Hematopoietic multipotent progenitor cell treated with erythropoietin and hydrocortisone succinate and interleukin-3 and kit ligand, for 4 days (in vitro differentiated cells): Measurements from ENCODE around the gene ABTB2.

Source experiments
- DNase-seq: peaks from one replicate; pipeline ENCODE4 v3.0.0-alpha.2; 2015

The ABTB2 gene

DNA sequence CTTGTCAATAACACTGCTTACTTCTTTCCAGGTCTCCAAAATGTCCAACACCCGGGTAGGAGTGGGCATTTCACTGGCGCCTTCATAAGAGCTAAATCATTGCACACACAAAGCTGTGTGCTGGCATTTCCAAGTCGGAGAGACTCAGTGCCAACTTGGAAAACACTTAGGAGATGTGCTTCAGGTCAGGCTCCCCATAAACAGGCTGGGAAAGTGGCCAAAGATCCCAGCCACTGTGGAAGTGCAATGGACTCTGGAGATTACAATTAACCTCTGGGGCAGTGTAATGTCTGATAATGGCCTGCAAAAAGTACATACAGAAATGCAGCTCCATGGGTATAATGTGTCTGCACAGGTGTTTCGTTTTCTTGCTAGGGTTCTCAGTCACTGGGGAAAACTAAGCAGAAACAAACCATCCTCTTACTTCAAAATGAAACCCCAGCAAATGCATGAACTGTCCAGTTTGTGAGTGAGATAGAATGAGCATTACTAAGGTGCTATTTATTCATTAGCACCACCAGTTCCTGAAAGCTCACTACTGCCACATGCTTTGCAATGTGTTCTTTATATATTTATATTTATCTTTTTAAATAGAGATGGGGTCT is 79.0 kb downstream of the ABTB2 start:
- no peak for DNase-seq

DNA sequence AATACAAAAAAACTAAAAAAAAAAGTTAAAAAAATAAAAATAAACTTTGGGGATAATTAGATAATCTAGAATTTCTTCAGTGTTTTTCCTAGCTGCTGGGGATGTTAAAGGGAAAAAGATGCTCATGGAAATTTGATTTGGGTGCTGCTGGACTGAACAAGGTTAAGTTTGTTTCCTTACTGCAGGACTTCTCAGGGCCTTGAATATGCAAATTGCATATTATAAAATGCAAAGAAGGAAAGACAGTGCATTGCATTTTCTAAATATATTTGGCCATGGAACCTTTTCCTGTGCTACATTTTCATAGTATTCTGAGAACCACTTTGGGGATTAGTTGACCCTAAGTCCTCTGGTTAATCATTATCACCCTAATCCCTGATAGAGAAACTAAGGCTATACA is 79.6 kb downstream of the ABTB2 start:
- no peak for DNase-seq

GRCh38 chr11:34277171-34277570 is 80.6 kb downstream of the ABTB2 start:
- no peak for DNase-seq

- no peak for DNase-seq
Observed at GRCh38 chr11:34276352-34276864, 81.4 kb downstream of the ABTB2 start.

GRCh38 chr11:34275486-34275885 is 82.3 kb downstream of the ABTB2 start:
- no peak for DNase-seq

GRCh38 chr11:34274712-34275398 is 83.0 kb downstream of the ABTB2 start:
- no peak for DNase-seq

- no peak for DNase-seq
Observed at GRCh38 chr11:34273099-34273498, 84.7 kb downstream of the ABTB2 start.

GRCh38 chr11:34271727-34272126 is 86.1 kb downstream of the ABTB2 start:
- DNase-seq = no peak

DNA sequence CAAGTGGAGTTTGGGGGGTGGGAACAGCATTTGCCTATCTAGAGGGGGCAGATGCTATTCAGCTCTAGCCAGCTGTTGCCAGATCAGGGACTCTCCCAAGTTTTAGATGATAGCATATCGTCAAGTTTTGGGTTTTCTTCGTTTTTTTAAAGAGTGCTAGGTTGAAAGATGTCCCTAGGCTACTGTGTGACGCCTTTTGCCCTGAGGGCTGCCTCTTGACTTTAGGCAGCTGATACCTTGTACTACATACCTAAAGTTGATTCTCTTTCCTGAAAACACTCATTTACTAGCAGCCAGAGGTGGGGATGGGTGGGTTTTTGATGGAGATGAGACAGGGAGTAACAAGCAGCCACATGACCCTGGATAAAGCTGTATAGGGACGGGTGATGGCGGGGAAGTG is 87.1 kb downstream of the ABTB2 start:
- peak; percentile 41 for DNase-seq

DNA sequence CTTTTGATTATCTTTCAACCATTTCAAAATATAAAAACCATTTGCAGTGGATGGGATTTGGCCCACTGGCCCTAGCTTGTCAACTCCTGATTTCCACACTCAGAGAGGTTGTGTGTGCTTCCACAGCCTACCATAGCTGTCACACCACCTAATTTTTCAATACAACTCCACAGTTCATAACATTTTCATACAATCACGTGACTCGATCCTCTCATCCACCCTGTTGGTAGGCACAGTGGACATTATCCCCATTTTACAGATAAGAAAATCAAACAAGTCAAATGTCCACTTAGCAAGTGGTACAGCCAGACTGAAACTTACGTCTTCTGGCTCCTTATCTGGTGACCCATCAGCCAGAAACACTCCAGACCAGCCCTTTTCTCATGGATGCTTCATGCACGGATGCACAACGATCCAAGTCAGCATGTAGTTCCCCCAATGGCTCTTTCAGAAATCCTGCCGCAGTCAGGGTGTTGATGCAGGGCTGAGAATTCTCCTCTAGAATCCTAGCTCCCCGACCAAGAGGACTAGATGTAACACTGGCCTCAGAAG is 88.0 kb downstream of the ABTB2 start:
- no peak for DNase-seq

- peak; percentile 73 for DNase-seq
Observed at GRCh38 chr11:34268906-34269430, 88.8 kb downstream of the ABTB2 start.

GRCh38 chr11:34267417-34267816 is 90.4 kb downstream of the ABTB2 start:
- DNase-seq = no peak

DNA sequence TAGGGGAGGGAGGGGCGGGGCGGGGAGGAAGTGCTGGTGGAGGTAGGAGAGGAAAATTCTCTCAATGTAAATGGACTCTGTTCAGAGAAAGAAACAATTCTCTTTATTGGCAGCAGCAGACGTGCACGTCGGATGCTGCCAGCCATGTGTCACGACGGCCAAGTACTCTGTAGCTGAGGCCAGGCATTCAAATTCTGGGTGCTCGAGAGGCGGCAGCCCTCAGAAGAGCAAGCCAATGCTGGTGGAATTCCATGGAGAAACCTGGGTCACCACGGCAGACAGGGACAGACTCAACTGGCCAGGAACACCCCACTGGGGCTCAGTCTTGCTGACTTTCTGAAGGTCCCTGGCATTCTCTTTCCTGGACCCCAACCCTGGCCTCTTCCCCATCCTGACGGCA is 90.8 kb downstream of the ABTB2 start:
- no peak for DNase-seq

DNA sequence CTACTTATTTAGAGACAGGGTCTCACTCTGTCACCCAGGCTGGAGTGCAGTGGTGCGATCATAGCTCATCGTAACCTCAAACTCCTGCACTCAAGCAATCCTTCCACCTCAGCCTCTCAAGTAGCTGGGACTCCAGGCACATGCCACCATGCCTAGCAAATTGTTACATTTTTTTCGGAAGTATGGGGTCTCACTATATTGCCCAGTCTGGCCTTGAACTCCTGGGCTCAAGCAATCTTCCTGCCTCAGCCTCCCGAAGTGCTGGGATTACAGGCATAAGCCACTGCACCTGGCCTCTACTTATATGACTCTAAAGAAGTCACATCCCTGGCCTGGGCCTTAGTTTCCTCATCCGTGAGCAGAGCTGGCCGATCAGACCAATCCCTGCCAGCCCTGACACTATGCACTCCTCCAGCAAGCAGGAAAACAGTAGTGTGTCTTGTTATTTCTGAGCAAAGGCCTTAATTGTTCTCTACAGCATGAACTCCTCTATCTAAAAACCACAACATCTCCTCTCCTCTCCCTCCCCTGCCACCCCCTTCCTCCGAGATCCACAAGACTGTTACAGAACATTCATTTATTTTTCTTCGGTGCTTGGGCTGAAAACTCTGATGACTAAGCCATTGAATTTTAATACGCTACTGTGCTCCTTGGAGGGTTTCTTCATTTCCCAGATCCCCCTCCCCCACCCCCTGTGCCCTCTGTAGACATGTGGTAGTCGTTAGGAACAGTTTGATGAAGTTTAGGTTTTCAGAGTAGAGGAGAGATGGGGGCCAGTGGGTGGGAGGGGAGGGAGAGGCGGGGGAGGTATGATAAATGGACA is 91.5 kb downstream of the ABTB2 start:
- DNase-seq = peak; percentile 92

DNA sequence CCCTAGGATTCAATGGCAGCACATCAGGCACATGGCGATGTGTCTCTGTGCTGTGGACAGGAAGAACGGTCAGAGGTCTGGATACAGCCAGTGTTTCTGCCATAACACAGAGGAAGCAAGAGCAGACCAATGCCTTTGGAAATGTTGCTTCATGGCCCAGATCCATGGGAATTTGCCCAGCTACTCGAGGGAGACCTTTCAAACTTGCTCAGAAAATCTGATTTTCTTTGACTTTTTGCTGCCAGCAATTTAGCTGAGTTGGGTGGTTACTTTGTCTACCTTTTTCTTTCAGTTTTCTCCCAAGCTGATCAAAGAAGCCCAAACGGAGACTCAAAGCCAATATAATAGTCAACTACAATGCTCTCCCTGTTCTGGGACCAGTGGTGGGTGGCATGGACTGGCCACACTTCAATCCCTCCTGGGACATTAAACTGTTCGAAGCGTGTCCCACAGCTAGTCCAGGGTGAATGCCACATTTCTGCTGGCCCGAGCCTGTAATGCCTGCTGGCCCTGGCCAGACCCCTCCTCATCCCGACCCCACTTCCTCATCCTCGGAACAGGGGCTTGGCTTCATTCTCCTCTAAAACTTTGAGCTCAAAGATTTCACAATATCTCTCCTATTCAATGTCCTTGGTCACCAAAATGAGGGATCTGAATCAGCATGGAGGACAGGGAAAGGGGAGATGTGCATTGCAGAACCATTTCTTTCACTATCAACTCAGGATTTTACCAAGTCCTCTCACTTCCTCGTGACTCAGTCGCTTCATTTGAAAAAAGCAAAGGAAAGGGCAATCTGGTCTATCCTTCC is 93.3 kb downstream of the ABTB2 start:
- DNase-seq = no peak

- no peak for DNase-seq
Observed at GRCh38 chr11:34263441-34264091, 94.2 kb downstream of the ABTB2 start.

- no peak for DNase-seq
Observed at GRCh38 chr11:34262531-34263081, 95.2 kb downstream of the ABTB2 start.

DNA sequence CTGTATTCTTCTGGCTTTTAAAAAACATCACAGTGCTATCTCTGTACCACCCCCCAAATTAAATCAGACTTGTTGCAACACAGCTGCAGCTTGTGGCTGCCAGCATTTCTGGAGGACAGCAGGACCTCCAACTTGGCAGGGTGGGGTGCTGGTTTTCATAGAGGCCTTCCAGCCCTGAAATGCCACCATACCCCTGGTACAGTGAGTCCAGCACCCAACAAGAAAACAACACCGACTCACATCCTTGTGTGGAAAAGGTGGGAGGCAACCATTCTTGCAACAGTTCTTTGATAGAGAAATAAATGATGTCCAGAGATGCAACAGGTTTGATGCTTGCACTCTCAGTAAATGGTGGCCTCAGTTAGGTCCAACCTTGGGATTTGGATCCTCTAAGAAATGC is 96.0 kb downstream of the ABTB2 start:
- no peak for DNase-seq

GRCh38 chr11:34261095-34261494 is 96.7 kb downstream of the ABTB2 start:
- DNase-seq = no peak

DNA sequence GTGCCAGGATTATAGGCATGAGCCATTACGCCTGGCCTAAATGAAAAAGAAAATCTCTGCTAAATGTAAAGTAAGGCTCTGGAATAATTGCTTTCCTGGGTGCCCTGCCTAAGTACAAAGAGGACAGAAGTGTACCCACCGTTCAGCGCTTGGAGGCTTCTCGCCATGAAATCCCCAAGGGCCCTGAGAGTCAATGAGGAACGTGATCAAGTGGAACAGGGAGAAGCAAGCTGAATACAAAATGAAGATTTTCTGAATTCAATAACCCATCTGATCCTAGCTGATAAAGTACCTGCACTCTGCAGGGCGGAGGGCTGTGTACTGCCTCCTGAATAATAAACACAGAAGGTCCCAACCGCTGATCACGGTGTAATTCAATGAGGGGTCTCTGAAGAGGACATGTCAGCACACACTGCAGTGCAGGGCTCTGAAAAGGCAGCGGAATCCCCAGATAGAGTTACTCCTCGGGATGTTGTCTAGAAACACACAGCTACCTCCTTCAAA is 97.7 kb downstream of the ABTB2 start:
- no peak for DNase-seq

DNA sequence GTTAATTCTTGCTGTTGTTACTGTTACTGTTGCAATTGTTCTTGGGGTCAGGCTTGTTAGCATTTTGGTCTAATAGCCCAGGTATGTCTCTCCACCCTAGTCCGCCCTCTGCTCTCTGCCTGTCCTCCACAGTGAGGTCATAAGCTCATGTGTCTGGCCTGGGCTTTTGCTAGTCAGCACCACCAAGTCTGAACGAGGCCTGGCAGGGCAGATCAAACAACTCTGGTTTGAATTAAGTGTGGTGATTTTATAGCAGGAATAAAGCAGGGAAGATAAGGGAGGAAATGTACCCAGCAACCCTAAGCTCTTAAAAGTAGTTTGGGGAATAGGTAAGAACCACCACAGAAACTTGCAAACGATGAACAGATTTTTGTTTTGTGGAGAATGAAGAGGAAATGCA is 98.7 kb downstream of the ABTB2 start:
- DNase-seq = no peak
